Measurements from ENCODE around the gene CCDC63. TPM values are rescaled to one million over a fixed set of nuclear protein-coding genes. Genes with fewer than 3 reads are reported as not detected.

Gene CCDC63
- total RNA-seq, 2 experiments from 2014 or later, result not detected

DNA sequence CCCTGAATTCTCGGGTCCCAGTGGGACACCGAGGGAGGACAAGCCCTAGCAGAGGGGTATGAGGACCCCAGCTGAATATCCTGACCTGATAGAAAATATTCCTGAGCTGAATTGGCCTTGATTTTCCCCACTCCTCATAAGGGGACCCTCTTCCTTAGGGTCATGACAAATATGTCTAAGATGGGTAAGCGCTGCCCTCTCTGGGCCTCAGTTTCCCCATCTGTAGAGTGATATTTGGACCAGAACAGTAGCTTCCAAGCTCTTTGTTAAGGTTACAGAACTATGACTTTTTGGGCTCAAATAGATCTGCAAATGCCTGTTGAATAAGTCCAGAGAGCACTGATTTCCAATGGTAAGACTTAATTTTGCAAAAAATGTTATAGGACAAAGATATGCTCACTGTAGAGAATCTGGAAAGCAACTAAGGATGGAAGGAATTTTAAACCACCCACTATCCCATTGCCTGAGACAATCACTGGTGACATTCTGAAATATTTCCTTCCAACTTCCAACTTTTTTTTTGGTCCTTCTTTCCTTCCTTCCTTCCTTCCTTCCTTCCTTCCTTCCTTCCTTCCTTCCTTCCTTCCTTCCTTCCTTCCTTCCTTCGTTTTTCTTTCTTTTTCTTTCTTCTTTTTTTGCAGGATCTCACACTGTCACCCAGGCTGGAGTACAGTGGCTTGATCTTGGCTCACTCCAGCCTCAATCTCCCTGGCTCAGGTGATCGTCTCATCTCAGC, 41.6 kb downstream of the CCDC63 start:
- Histone ChIP-seq H3K9me3 (ENCODE audit: low read length) (no peaks in the 10 kb centered on the region), H2AFZ (ENCODE audit: low read length) (no peak overlapping the region), H3K27ac (ENCODE audit: low read depth, low read length, poor library complexity, severe bottlenecking) (no peak overlapping the region), H3K36me3 (ENCODE audit: insufficient read depth, low read length) (no peaks in the 10 kb centered on the region), H3K4me1 (ENCODE audit: insufficient read depth, low read length, poor library complexity, severe bottlenecking) (no peaks in the 10 kb centered on the region), H3K9me2 (ENCODE audit: insufficient read depth, low read length) (no peaks in the 10 kb centered on the region), H3K79me2 (ENCODE audit: insufficient read depth, low read depth, low read length) (no peaks in the 10 kb centered on the region), H3K4me2 (ENCODE audit: low read length) (no peak overlapping the region), H4K20me1 (ENCODE audit: insufficient read depth, low read length) (no peaks in the 10 kb centered on the region), H3K4me3 (ENCODE audit: low read depth, low read length, poor library complexity, severe bottlenecking) (no peak overlapping the region)
- BruUV-seq (replicated peaks), result no TSS peak
- CTCF ChIA-PET (ENCODE audit: unreplicated experiment), result no interaction called here
- POLR2A ChIA-PET, result interaction anchor here (0.6 to 1.0 kb wide), 2 partner anchors 205 to 269 kb away, joined by 3 read pairs; no protein-coding TSS in a partner anchor
- TF ChIP-seq, protein P1, sequence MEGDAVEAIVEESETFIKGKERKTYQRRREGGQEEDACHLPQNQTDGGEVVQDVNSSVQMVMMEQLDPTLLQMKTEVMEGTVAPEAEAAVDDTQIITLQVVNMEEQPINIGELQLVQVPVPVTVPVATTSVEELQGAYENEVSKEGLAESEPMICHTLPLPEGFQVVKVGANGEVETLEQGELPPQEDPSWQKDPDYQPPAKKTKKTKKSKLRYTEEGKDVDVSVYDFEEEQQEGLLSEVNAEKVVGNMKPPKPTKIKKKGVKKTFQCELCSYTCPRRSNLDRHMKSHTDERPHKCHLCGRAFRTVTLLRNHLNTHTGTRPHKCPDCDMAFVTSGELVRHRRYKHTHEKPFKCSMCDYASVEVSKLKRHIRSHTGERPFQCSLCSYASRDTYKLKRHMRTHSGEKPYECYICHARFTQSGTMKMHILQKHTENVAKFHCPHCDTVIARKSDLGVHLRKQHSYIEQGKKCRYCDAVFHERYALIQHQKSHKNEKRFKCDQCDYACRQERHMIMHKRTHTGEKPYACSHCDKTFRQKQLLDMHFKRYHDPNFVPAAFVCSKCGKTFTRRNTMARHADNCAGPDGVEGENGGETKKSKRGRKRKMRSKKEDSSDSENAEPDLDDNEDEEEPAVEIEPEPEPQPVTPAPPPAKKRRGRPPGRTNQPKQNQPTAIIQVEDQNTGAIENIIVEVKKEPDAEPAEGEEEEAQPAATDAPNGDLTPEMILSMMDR (conservative IDR thresholded peaks at IDR 0.05; ENCODE audit: low read length), result peak; percentile 49; the same call in 1 of the 2 replicates
- TF ChIP-seq EZH2phosphoT487 (IDR thresholded peaks at IDR 0.05; ENCODE audit: borderline replicate concordance, low read depth, low read length), result no peak
- intact Hi-C loops (cut with micrococcal nuclease; ENCODE audit: unreplicated experiment), result loop anchor here (1.0 to 10.0 kb wide), 5 partner anchors 62 to 434 kb away; partner anchors contain the start of gene ARPC3
- DNase-seq (ENCODE audit: low spot score), result no peak

DNA sequence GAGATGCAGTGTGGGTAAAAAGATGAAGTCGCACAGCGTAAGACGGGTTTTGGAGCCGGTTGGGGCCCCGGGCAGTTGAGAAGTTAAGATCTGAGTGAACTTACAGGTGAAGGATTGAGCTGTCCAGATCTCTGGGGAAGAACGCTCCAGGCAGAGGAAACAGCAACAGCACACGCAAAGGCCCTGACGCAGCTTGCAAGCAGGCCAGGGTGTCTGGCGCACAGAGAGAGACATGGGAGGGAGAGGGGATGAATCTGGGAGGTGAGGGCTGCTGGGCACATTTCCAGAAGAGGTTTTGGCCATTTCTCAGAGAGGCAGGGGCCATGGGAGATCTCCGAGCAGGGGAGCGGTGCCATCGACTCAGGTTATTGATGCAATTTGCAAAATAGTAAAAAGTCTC, 42.6 kb downstream of the CCDC63 start:
- H3K36me3 ChIP-seq (ENCODE audit: insufficient read depth, low read length), result no peaks in the 10 kb centered on the region
- CTCF ChIA-PET (ENCODE audit: unreplicated experiment), result no interaction called here
- no peaks in the 10 kb centered on the region for H3K9me2 ChIP-seq (ENCODE audit: insufficient read depth, low read length)
- DNase-seq (ENCODE audit: low spot score), result no peak
- H3K4me3 ChIP-seq (ENCODE audit: low read depth, low read length, poor library complexity, severe bottlenecking), result no peak overlapping the region
- BruUV-seq (replicated peaks), result no TSS peak
- no peak overlapping the region for H3K27ac ChIP-seq (ENCODE audit: low read depth, low read length, poor library complexity, severe bottlenecking)
- H3K9me3 ChIP-seq (ENCODE audit: low read length), result no peaks in the 10 kb centered on the region
- no peaks in the 10 kb centered on the region for H3K4me1 ChIP-seq (ENCODE audit: insufficient read depth, low read length, poor library complexity, severe bottlenecking)
- TF ChIP-seq, protein P1 (conservative IDR thresholded peaks at IDR 0.05; ENCODE audit: low read length), result no peak
- no peak for TF ChIP-seq EZH2phosphoT487 (IDR thresholded peaks at IDR 0.05; ENCODE audit: borderline replicate concordance, low read depth, low read length)
- no peak overlapping the region for H3K4me2 ChIP-seq (ENCODE audit: low read length)
- POLR2A ChIA-PET, result no interaction called here
- intact Hi-C loops (cut with micrococcal nuclease; ENCODE audit: unreplicated experiment), result loop anchor here (2.0 to 10.0 kb wide), 3 partner anchors 191 to 435 kb away; partner anchors contain the start of gene ARPC3
- no peak overlapping the region for H2AFZ ChIP-seq (ENCODE audit: low read length)
- no peaks in the 10 kb centered on the region for H4K20me1 ChIP-seq (ENCODE audit: insufficient read depth, low read length)
- H3K79me2 ChIP-seq (ENCODE audit: insufficient read depth, low read depth, low read length), result no peaks in the 10 kb centered on the region

DNA sequence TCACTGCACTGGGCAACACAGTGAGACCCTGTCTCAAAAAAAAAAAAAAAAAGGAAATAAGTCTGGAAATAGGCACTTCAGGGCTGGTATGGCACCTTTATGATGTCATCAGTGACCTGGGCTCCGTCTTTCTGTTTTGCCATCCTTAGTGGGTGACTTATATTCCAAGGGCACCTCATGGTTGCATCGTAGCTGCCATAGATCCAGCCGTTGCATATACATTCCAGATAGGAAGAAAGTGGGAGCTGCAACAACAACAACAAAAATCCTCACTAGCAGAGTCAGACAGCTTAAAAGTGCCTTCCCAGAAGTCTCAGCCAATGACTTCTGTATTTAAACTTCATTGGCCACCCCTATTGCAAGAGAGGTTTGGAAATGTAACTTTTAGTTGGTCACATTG, 47.2 kb downstream of the CCDC63 start:
- TF ChIP-seq, protein P1 (conservative IDR thresholded peaks at IDR 0.05; ENCODE audit: low read length), result no peak
- TF ChIP-seq EZH2phosphoT487 (IDR thresholded peaks at IDR 0.05; ENCODE audit: borderline replicate concordance, low read depth, low read length), result no peak

More for the DNA sequence above, 47.2 kb downstream of the CCDC63 start:
- peak overlapping the region; percentile 68 for H3K4me2 ChIP-seq (ENCODE audit: low read length)
- no peak overlapping the region for H3K4me3 ChIP-seq (ENCODE audit: low read depth, low read length, poor library complexity, severe bottlenecking)
- ChIA-PET POLR2A (interaction anchor here (1.0 to 1.5 kb wide), 2 partner anchors 13 to 38 kb away, joined by 3 to 5 read pairs; no protein-coding TSS in a partner anchor), CTCF (ENCODE audit: unreplicated experiment) (no interaction called here)
- H3K4me1 ChIP-seq (ENCODE audit: insufficient read depth, low read length, poor library complexity, severe bottlenecking), result no peaks in the 10 kb centered on the region
- H3K9me3 ChIP-seq (ENCODE audit: low read length), result no peaks in the 10 kb centered on the region
- intact Hi-C loops (cut with micrococcal nuclease; ENCODE audit: unreplicated experiment), result loop anchor here (1.0 to 5.0 kb wide), 4 partner anchors 12 to 278 kb away; no protein-coding TSS in a partner anchor
- H3K27ac ChIP-seq (ENCODE audit: low read depth, low read length, poor library complexity, severe bottlenecking), result no peak overlapping the region
- no TSS peak for BruUV-seq (replicated peaks)
- no peaks in the 10 kb centered on the region for H4K20me1 ChIP-seq (ENCODE audit: insufficient read depth, low read length)
- no peak for DNase-seq (ENCODE audit: low spot score)
- H3K9me2 ChIP-seq (ENCODE audit: insufficient read depth, low read length), result no peaks in the 10 kb centered on the region
- H3K79me2 ChIP-seq (ENCODE audit: insufficient read depth, low read depth, low read length), result no peaks in the 10 kb centered on the region
- peak overlapping the region; percentile 64 for H2AFZ ChIP-seq (ENCODE audit: low read length)
- no peaks in the 10 kb centered on the region for H3K36me3 ChIP-seq (ENCODE audit: insufficient read depth, low read length)

Data from OCI-LY7 (cell line).